SHP77 treated with DMSO at 0.1 percent for 48 hours (cell line): ENCODE results near the gene TEX14.
"Not testable (repeated sequence)": the region's sequence is repeated elsewhere in the genome, so short reads cannot be mapped to it uniquely, and the experiment has no call there.

Experiments
- DNase-seq: peaks from one replicate; lab custom pipeline; 2025; lab: John Stamatoyannopoulos, UW

Gene TEX14

GRCh38 chr17:58568044-58568799 lies 123.6 kb downstream of the TEX14 start:
- no peak for DNase-seq

- no peak for DNase-seq
Observed at GRCh38 chr17:58565389-58566311, 126.2 kb downstream of the TEX14 start.

- no peak for DNase-seq
Observed at GRCh38 chr17:58564971-58565370, 126.9 kb downstream of the TEX14 start.

DNA sequence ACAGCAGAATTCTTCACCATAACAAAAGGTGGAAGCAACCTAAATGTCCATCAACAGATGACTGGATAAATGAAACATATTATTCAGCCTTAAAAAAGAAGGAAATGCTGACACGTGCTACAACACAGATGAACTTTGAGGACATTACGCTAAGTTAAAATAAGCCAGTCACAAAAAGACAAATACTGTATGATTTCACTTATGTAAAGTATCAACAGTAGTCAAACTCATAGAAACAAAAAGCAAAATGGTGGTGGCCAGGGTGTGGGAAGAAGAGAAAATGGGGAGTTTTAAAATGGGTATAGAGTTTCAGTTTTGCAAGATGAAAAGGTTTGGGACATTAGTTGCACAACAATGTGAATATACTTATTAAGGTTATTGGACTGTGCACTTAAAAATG lies 127.6 kb downstream of the TEX14 start:
- DNase-seq, result no peak

GRCh38 chr17:58560511-58560910 lies 131.3 kb downstream of the TEX14 start:
- no peak for DNase-seq

- DNase-seq, result no peak
Observed at GRCh38 chr17:58557981-58558380, 133.9 kb downstream of the TEX14 start.

- DNase-seq, result no peak
Observed at GRCh38 chr17:58556833-58557250, 135.0 kb downstream of the TEX14 start.

GRCh38 chr17:58555109-58555508 lies 136.7 kb downstream of the TEX14 start:
- DNase-seq, result not testable (repeated sequence)

DNA sequence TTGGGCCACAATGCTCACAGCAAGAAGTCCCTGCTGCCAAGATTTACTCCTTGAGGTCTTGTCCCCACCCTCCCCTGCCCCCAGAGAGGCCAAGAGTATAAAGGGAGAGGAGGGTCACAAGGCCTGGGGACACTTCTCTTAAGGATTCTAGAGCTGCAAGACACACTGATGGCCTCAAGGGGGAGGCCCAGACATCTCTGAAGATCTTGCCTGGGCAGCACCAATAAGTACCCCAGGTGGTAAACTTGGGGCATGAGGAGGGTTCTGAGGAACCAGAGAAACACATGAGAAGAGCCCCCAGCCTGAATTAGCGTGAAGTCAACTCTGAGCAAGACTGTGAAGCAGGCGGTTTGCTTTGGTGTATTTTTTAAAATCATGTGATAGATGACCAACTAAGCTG lies 150.6 kb downstream of the TEX14 start:
- DNase-seq, result no peak

DNA sequence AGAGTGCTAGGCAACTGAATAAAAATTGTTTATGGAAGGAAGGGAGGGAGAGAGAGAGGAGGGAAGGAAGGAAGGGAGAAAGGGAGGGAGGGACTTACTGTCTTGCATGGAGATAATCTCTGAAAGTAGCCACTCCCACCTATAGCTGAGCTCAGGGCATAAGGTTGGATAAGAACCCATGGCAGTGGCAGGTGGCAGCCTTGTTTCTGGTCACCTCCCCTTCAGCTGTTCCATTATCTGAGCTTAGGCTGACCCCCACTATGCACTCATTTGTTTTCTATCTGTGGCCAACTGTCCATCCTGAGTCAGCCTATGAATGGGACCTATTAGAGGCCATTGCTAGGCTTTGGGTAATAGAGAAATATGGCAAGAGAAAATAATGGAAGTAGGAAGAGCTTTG lies 152.1 kb downstream of the TEX14 start:
- DNase-seq, result no peak

DNA sequence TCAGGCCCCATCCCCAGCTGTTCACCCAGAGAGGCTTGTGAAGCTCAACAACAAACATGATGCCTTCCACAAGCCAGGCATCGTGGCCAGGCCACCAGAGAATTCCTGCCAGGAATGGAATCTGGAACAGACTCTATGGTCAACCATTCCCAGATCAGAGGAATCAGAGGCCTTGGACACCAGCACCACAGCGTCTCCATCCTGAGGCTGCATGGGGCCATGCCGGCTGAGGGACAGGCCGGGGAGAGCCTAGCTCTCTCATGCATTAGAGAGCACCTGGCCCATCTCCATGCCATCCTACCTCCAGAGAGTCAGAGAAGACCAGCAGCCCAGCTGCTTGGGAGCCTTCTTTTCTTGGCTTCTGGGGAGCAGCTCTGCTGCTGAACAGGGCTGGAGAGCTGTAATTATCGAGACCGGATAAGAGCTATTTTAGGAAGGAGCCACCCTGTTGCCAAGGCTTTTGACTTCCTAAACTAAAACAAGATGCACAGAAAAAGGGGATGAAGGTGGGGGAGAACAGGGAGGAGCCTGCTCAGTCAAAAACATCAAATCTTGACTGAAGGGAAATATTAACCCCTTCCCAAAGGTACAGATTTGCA lies 152.9 kb downstream of the TEX14 start:
- no peak for DNase-seq

DNA sequence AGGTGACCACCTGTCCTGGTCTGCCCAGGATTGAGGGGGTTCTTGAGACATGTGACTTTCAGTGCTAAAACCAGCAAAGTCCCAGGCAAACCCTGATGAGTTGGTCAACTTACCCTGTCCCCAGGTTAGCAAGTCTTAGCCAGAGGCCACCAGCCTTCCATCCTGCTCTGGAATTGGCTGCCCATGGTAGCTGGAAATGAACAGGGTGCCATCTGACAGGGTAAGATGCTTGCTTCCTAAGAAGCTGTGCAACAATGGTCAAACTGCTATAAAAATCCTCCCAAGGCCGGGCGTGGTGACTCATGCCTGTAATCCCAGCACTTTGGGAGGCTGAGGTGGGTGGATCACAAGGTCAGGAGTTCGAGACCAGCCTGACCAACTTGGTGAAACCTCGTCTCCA lies 154.6 kb downstream of the TEX14 start:
- no peak for DNase-seq

DNA sequence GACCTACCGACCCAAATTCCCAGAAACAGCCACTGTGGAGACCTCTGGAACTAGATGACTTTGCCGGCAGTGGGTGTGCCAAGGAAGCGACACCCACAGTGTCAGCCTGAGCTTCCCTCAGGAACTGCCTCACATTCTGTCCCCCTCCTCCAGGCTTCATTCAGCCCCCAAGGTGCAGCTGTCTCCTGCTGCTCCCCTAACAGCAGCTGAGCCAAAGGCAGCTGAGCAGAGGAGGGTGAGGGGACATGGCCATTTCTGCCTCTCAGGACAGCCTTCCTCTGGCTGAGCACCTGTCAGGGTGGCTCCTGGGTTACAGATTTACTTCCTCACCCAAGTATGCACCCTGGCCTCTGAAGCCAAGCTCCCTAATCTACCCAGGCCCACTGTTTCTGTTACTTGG lies 155.3 kb downstream of the TEX14 start:
- no peak for DNase-seq

GRCh38 chr17:58535431-58535830 lies 156.4 kb downstream of the TEX14 start:
- no peak for DNase-seq

GRCh38 chr17:58534901-58535421 lies 156.9 kb downstream of the TEX14 start:
- DNase-seq, result no peak

DNA sequence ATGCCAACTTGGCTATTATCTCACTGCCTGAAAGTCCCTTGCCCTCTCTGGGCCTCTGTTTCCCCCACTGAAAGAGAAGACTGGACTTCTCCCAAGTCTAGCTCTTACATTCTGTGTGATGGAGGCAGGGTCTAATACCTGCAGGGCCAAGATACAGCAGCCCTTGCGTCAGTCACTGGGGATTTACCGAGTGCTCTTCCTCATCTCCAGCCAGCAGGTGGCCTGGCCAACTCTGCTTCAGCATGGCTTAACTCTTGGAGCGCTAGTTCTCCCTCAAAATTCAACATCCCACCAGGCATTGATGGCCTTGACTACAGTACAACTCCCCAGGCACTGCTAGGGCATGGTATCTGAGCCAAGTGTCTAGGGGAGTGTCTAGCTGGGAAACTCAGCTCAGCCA lies 157.5 kb downstream of the TEX14 start:
- no peak for DNase-seq

DNA sequence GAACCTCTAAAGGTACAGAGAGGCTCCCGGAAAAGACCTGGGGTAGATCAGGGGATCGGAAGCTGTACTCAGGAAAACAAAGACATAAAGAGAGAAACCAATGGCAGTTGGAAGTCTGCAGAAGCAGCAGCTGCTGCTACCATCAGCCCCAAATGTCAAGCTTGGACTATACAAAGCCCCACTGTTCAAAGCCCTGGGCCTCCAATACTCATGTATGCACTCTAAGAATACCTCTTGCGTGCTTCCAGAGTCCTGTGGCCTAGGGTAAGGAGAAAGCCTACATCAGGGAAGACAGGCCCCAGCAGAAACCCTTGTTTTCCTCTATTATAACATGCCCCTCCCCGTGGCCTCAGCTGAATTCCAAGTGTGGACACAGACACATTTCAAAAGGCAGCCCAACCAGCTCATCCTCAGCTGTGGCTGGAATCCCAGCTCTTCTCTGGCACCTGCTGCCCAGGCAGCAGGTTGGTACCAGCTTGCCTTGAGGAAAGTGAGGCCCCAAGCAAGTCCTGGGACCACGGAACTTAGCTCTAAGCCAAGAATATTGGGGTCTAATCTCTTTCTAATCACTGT lies 158.1 kb downstream of the TEX14 start:
- DNase-seq, result no peak

- DNase-seq, result no peak
Observed at GRCh38 chr17:58532555-58532951, 159.3 kb downstream of the TEX14 start.

DNA sequence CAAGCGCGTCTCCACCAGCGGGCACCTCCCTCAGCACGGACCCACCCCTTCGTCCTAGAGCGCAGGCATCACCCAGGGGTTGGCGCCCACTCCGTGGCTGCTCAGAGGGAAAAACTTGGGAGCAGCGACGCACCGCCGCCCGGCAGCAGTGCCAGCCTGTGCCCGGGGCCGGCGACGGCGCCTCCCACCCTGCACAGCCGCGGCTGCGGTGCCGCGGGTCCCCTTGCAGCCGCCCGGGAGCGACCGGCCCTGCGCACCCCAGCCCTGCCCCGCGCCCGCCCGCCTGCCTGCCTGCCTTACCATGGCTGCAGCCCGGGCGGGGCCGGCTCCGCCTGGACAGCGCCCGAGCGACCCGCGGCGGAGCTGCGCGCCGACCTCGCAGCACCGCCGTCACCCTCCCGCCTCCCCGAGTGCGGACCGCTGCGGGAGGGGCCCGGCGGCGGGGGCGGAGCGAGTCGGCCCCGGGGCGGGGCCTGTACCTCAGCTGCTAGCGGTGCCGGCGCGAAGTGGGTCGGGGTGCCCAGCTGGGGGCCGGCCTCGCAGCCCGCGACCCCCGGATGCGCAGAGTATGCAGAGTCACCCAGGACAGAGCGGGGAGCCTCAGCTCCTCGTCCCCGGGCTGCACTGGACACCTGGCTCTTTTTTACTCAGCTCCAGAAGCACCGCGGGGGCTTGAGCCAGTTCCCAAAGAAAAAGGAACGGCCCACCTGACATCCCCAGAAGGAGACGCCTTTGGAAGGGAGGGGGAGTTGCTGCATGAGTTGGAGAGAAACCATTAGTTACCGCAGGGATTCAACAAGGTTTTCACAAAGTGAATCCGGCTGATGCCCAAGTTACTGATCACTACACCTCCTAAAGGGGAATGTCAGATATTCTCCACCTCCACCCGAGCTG lies 159.9 kb downstream of the TEX14 start:
- DNase-seq, result no peak

GRCh38 chr17:58531122-58531521 lies 160.7 kb downstream of the TEX14 start:
- DNase-seq, result no peak

GRCh38 chr17:58530655-58531054 lies 161.2 kb downstream of the TEX14 start:
- DNase-seq, result no peak
